Measurements from ENCODE around the gene LDLRAP1. TPM values are rescaled to one million over a fixed set of nuclear protein-coding genes. Genes with fewer than 3 reads are reported as not detected.

The LDLRAP1 gene
- total and polyA plus RNA-seq, 7 donors, result 5.6 to 12.9 (median 10.5) TPM

GRCh38 chr1:25580927-25581326, 37.5 kb downstream of the LDLRAP1 start:
- 65 to 76% (median 69%) methylated on average over 6 of the region's 6 CpGs for WGBS, 3 donors
- no peak for DNase-seq
- no peaks in the 10 kb centered on the region for H3K36me3 ChIP-seq (ENCODE audit: insufficient read depth in 1 of 2, low read depth in 1 of 2)
- no peak overlapping the region for H3K4me3 ChIP-seq
- peaks cover 13% of the 10 kb centered on the region for H3K4me1 ChIP-seq
- H3K9me3 ChIP-seq, result no peaks in the 10 kb centered on the region
- no peak overlapping the region for H3K27ac ChIP-seq
- no peak for TF ChIP-seq CTCF (IDR thresholded peaks at IDR 0.05)
- no peaks in the 10 kb centered on the region for H3K27me3 ChIP-seq (ENCODE audit: insufficient read depth in 3 of 3, low read length in 2 of 3)
- intact Hi-C loops (cut with DNase I), result no loop called here
- ATAC-seq, result no peak

DNA sequence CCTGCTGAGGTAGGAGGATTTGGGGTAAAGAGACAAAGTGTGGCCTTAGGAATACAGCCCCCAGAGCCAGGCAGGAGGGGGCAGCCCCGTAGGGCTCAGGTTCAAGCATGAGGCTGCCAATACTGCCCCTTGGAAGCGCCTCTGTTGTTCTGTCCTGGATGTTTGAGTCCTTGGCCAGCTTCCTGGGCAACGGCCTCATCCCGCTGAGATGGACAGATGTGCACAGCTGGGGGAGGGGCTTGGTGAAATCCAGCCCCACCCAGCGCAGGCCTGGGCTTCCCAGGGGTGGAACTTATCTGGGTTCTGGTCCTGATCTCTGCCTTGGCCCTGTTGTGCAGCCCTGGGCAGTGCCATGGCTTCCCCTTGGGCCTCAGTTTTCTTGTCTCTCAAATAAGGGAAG, 38.4 kb downstream of the LDLRAP1 start:
- DNase-seq (no peak), ATAC-seq (no peak)
- Histone ChIP-seq H3K36me3 (ENCODE audit: insufficient read depth in 1 of 2, low read depth in 1 of 2) (no peaks in the 10 kb centered on the region), H3K27ac (no peak overlapping the region), H3K9me3 (no peaks in the 10 kb centered on the region), H3K4me1 (peaks cover 13% of the 10 kb centered on the region), H3K4me3 (no peak overlapping the region), H3K27me3 (ENCODE audit: insufficient read depth in 3 of 3, low read length in 2 of 3) (no peaks in the 10 kb centered on the region)
- intact Hi-C loops (cut with DNase I), result no loop called here
- no peak for TF ChIP-seq CTCF (IDR thresholded peaks at IDR 0.05)
- WGBS, 3 donors, result 43 to 49% (median 45%) methylated on average over 5 of the region's 5 CpGs

DNA sequence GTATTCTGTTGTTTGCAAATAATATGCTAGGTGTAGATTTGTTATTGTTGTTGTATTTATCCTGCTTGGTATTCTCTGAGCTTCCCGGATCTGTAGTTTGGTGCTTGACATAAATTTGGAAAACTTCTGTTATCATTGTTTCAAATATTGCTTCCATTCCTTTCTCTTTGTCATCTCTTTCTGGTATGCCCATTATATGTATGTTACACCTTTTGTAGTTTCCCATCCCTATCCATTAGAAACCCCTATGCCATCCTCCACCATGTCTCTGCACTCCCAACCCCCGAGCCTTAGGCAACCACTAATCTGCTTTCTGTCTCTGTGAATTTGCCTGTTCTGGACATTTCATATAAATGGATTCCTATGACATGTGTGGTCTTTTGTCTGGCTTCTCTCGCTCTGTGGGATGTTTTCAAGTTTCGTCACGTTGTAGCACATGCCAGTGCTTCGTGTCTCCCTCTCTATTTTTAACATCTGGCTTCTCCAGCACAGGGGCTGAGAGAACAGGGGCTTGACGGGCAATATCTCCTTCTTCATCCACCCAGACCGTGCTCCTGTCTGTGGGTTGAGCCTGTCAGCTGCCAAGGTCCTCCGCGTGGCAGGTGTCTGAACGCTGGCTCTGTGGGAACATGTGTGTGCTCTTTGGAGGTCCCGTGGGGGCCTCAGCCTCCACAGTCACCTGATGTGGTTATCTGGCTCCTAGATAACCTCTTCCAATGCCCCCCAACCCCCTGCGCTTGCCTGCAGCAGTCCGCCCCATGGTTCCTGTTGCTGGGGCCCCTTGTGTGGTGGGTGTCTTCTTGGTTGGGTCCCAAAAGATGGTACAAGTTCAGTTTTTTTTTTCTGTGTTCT, 40.3 kb downstream of the LDLRAP1 start:
- no peak for TF ChIP-seq CTCF (IDR thresholded peaks at IDR 0.05)
- ATAC-seq, result peak in 2 of 4 donors; percentile 29 to 46
- H3K4me1 ChIP-seq, result peaks cover 13% of the 10 kb centered on the region

GRCh38 chr1:25586181-25586588, 42.8 kb downstream of the LDLRAP1 start:
- no peak overlapping the region for H3K27ac ChIP-seq
- no peak overlapping the region for H3K4me3 ChIP-seq
- H3K36me3 ChIP-seq (ENCODE audit: insufficient read depth in 1 of 2, low read depth in 1 of 2), result no peaks in the 10 kb centered on the region
- no peaks in the 10 kb centered on the region for H3K27me3 ChIP-seq (ENCODE audit: insufficient read depth in 3 of 3, low read length in 2 of 3)
- H3K9me3 ChIP-seq, result no peaks in the 10 kb centered on the region
- WGBS, 3 donors, result 86 to 98% (median 96%) methylated on average over 16 of the region's 16 CpGs
- H3K4me1 ChIP-seq, result peaks cover 18% of the 10 kb centered on the region
- DNase-seq (no peak), ATAC-seq (no peak)
- intact Hi-C loops (cut with DNase I), result no loop called here
- no peak for TF ChIP-seq CTCF (IDR thresholded peaks at IDR 0.05)

More for the DNA sequence above, 40.3 kb downstream of the LDLRAP1 start:
- no peaks in the 10 kb centered on the region for H3K27me3 ChIP-seq (ENCODE audit: insufficient read depth in 3 of 3, low read length in 2 of 3)
- no peaks in the 10 kb centered on the region for H3K36me3 ChIP-seq (ENCODE audit: insufficient read depth in 1 of 2, low read depth in 1 of 2)
- H3K9me3 ChIP-seq, result no peaks in the 10 kb centered on the region
- DNase-seq, result no peak
- intact Hi-C loops (cut with DNase I), result no loop called here
- H3K27ac ChIP-seq, result no peak overlapping the region
- H3K4me3 ChIP-seq, result no peak overlapping the region
- WGBS, 3 donors, result 55 to 76% (median 59%) methylated on average over 14 of the region's 14 CpGs
